Measurements from ENCODE around the gene ZNFX1. TPM values are rescaled to one million over a fixed set of nuclear protein-coding genes. Genes with fewer than 3 reads are reported as not detected.

The ZNFX1 gene
- total and polyA plus RNA-seq, 9 of the 15 experiments (the other 6 are each of a cell fraction or from before 2014, with no cell fraction given) = 3.8 to 13.8 (median 10.3) TPM

DNA sequence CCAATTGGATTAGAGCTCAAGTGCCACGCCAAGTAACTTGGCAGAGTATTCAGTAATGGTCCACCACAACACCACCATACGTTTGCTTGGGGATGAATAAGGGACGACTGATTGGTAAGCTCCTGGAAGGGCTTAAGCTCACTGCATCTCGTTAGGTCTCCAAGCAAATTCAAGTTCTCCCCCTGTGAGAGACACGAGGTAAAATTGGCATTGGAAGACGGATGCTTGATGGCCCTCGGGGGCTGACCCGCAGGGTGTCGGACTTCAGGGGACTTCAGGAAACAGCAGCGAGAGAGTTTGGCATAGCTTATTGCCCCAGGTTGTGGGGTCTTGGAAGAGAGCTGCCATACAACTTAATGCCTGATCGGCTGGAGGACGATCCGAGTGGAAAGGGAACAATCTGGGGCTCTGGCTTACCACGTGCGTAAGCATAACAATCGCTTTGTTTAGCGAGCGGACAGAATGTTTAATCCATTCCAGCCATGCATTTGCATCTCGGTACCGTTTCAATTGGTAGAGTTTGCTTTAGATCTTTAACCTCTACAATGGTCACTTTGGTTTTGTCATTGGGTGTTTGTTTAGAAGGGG is 4.8 kb upstream of the ZNFX1 start (continued):
- TF ChIP-seq, protein P1, sequence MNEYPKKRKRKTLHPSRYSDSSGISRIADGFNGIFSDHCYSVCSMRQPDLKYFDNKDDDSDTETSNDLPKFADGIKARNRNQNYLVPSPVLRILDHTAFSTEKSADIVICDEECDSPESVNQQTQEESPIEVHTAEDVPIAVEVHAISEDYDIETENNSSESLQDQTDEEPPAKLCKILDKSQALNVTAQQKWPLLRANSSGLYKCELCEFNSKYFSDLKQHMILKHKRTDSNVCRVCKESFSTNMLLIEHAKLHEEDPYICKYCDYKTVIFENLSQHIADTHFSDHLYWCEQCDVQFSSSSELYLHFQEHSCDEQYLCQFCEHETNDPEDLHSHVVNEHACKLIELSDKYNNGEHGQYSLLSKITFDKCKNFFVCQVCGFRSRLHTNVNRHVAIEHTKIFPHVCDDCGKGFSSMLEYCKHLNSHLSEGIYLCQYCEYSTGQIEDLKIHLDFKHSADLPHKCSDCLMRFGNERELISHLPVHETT (CRISPR knock-in tag; conservative IDR thresholded peaks at IDR 0.05 in 1 of 2, IDR thresholded peaks at IDR 0.05 in 1 of 2) = no peak
- TF ChIP-seq ZNF830 (CRISPR knock-in tag; IDR thresholded peaks at IDR 0.05) (no peak), ZNF274 (IDR thresholded peaks at IDR 0.05; ENCODE audit: borderline replicate concordance, low read depth, low read length) (no peak), RBBP5 (IDR thresholded peaks at IDR 0.05; ENCODE audit: borderline replicate concordance, insufficient read depth, low read length, poor library complexity, severe bottlenecking) (no peak), ZNF76 (CRISPR knock-in tag; IDR thresholded peaks at IDR 0.05; ENCODE audit: borderline replicate concordance) (no peak), SAFB2 (IDR thresholded peaks at IDR 0.05; ENCODE audit: borderline replicate concordance, low read depth, low read length, severe bottlenecking) (no peak)
- TF ChIP-seq, protein P2, sequence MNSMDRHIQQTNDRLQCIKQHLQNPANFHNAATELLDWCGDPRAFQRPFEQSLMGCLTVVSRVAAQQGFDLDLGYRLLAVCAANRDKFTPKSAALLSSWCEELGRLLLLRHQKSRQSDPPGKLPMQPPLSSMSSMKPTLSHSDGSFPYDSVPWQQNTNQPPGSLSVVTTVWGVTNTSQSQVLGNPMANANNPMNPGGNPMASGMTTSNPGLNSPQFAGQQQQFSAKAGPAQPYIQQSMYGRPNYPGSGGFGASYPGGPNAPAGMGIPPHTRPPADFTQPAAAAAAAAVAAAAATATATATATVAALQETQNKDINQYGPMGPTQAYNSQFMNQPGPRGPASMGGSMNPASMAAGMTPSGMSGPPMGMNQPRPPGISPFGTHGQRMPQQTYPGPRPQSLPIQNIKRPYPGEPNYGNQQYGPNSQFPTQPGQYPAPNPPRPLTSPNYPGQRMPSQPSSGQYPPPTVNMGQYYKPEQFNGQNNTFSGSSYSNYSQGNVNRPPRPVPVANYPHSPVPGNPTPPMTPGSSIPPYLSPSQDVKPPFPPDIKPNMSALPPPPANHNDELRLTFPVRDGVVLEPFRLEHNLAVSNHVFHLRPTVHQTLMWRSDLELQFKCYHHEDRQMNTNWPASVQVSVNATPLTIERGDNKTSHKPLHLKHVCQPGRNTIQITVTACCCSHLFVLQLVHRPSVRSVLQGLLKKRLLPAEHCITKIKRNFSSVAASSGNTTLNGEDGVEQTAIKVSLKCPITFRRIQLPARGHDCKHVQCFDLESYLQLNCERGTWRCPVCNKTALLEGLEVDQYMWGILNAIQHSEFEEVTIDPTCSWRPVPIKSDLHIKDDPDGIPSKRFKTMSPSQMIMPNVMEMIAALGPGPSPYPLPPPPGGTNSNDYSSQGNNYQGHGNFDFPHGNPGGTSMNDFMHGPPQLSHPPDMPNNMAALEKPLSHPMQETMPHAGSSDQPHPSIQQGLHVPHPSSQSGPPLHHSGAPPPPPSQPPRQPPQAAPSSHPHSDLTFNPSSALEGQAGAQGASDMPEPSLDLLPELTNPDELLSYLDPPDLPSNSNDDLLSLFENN (IDR thresholded peaks at IDR 0.05; ENCODE audit: low read depth in 2 of 2, low read length in 2 of 2) = no peak
- TF ChIP-seq, protein P3, sequence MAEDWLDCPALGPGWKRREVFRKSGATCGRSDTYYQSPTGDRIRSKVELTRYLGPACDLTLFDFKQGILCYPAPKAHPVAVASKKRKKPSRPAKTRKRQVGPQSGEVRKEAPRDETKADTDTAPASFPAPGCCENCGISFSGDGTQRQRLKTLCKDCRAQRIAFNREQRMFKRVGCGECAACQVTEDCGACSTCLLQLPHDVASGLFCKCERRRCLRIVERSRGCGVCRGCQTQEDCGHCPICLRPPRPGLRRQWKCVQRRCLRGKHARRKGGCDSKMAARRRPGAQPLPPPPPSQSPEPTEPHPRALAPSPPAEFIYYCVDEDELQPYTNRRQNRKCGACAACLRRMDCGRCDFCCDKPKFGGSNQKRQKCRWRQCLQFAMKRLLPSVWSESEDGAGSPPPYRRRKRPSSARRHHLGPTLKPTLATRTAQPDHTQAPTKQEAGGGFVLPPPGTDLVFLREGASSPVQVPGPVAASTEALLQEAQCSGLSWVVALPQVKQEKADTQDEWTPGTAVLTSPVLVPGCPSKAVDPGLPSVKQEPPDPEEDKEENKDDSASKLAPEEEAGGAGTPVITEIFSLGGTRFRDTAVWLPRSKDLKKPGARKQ (CRISPR knock-in tag; IDR thresholded peaks at IDR 0.05) = no peak
- TF ChIP-seq, protein P4, sequence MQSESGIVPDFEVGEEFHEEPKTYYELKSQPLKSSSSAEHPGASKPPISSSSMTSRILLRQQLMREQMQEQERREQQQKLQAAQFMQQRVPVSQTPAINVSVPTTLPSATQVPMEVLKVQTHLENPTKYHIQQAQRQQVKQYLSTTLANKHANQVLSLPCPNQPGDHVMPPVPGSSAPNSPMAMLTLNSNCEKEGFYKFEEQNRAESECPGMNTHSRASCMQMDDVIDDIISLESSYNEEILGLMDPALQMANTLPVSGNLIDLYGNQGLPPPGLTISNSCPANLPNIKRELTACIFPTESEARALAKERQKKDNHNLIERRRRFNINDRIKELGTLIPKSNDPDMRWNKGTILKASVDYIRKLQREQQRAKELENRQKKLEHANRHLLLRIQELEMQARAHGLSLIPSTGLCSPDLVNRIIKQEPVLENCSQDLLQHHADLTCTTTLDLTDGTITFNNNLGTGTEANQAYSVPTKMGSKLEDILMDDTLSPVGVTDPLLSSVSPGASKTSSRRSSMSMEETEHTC (IDR thresholded peaks at IDR 0.05) = no peak
